IMR-90 (cell line): ENCODE results near the gene MLLT10.
A peak's percentile ranks its signal among the peaks of the same experiment; 100 is the strongest.

Experiments used
- BHLHE40 ChIP-seq: fragments of 150-350 bp; IDR thresholded peaks from 2 replicates; pipeline ENCODE4 v1.6.1; 2016; ENCODE audit warnings: mild to moderate bottlenecking, low read depth, low read length
- CEBPB ChIP-seq: IDR thresholded peaks from 2 replicates; pipeline ENCODE4 v1.6.1; 2012; ENCODE audit warnings: low read depth, low read length, improper control_type of control experiment
- CHD1 ChIP-seq: IDR thresholded peaks from 2 replicates; pipeline ENCODE4 v1.6.1; 2012; ENCODE audit warnings: low read depth, low read length, improper control_type of control experiment
- CTCF ChIP-seq: conservative IDR thresholded peaks from 2 replicates; pipeline ENCODE4 v1.5.1; 2012; ENCODE audit warnings: mild to moderate bottlenecking, low read depth, low read length, improper control_type of control experiment
- ELK1 ChIP-seq: fragments of 150-350 bp; IDR thresholded peaks from 2 replicates; pipeline ENCODE4 v1.6.1; 2016; ENCODE audit warnings: low read depth, mild to moderate bottlenecking, low read length, moderate library complexity, borderline replicate concordance
- FOS ChIP-seq: fragments of 150-350 bp; IDR thresholded peaks from 2 replicates; pipeline ENCODE4 v1.6.1; 2016; ENCODE audit warnings: low read depth, low read length
- MXI1 ChIP-seq: IDR thresholded peaks from 2 replicates; pipeline ENCODE4 v1.6.1; 2012; ENCODE audit warnings: low read depth, mild to moderate bottlenecking, low read length, moderate library complexity, borderline replicate concordance
- POLR2A ChIP-seq: IDR thresholded peaks from 2 replicates; pipeline ENCODE4 v1.6.1; 2012; ENCODE audit warnings: mild to moderate bottlenecking, low read depth, low read length
- RFX5 ChIP-seq: IDR thresholded peaks from 2 replicates; pipeline ENCODE4 v1.8.0; 2012; ENCODE audit warnings: low read depth, mild to moderate bottlenecking, low read length, moderate library complexity

- TF ChIP-seq CTCF (no peak), POLR2A (no peak), RFX5 (no peak), MXI1 (no peak), CEBPB (no peak), BHLHE40 (no peak), FOS (0 out of 2 replicates have a peak, but pooled peaks have one; percentile 17), CHD1 (no peak), ELK1 (no peak)
These were observed 158.9 kb downstream of the MLLT10 start for GRCh38 chr10:21692916-21693315.
